GM23338 (cell line): ENCODE data around the gene SMIM28. TPM values are rescaled to one million over a fixed set of nuclear protein-coding genes. Genes with fewer than 3 reads are reported as not detected.

ENCODE experiments used
- CREB1 ChIP-seq: fragments of 250-450 bp; sonication (Bioruptor Pico); IDR thresholded peaks from 2 replicates; pipeline ENCODE4 v1.5.0; 2020; ENCODE audit warnings: low read depth, mild to moderate bottlenecking, moderate library complexity
- CTCF ChIP-seq, 2 experiments: fragments of 200-600 bp in 1 of 2; sonication (generic) in 1 of 2; conservative IDR thresholded peaks; 2 replicates each; pipeline versions ENCODE4 v1.5.1 to v1.6.1; 2016 to 2017; ENCODE audit warnings: antibody characterized with exemption in 2 of 2, low read depth in 2 of 2, mild to moderate bottlenecking in 2 of 2, moderate library complexity in 1 of 2
- ETS1 ChIP-seq: IDR thresholded peaks from 2 replicates; pipeline ENCODE4 v1.6.1; 2016; ENCODE audit warnings: antibody characterized with exemption
- EZH2 ChIP-seq: fragments of 200-600 bp; sonication (generic); IDR thresholded peaks from one replicate; pipeline ENCODE4 v1.8.0; 2017; ENCODE audit warnings: antibody characterized with exemption, mild to moderate bottlenecking, low read depth; ENCODE audit not compliant: unreplicated experiment
- ZNF114 ChIP-seq: fragments of 250-450 bp; sonication (Bioruptor Pico); IDR thresholded peaks from 2 replicates; pipeline ENCODE4 v1.5.0; 2020; ENCODE audit warnings: mild to moderate bottlenecking, moderate library complexity
- ZNF331 ChIP-seq: fragments of 250-450 bp; sonication (Bioruptor Pico); IDR thresholded peaks from 2 replicates; pipeline ENCODE4 v1.5.0; 2020; ENCODE audit warnings: low read depth, mild to moderate bottlenecking, moderate library complexity
- polyA plus RNA-seq: library from polyadenylated mRNA; unstranded; fragments of >200 nt; fragmentation: Nextera tagmentation; extraction: Ambion mirVana; gene quantifications from 2 replicates; pipeline ENCODE4 v1.2.1, GENCODE V29; 2016
- small RNA-seq: library from RNA; depleted of rRNA; stranded (forward); fragments of <200 nt; gene quantifications from one replicate; pipeline ENCODE3, GENCODE V24; 2014; ENCODE audit warnings: low replicate concordance
- total RNA-seq: library from RNA; depleted of rRNA; stranded (reverse); fragments of >200 nt; shearing (Covaris generic); gene quantifications from 2 replicates; pipeline ENCODE4 v1.2.3, GENCODE V29; 2014; rRNA removed
- TF ChIP-seq, protein P1 (sequence below): fragments of 250-450 bp; sonication (Bioruptor Pico); IDR thresholded peaks from 2 replicates; pipeline ENCODE4 v1.5.0; 2020; ENCODE audit warnings: mild to moderate bottlenecking, moderate library complexity

The SMIM28 gene
- total and polyA plus RNA-seq, 2 experiments from 2014 or later, result not detected

DNA sequence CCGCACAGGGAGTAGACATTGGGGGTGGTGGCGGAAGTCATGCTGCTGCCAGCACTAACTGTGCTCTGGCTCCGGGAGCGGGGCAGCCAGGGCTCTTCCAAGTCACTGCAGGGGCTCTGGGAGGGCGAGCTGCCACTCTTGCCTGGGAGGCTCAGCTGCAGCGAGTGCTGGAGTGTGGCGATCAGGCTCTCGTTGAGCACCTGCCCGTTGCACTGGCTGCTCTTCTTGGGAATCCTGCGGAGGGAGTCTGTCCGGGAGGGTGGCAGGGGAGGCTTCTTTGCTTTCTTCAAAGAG, 54.3 kb downstream of the SMIM28 start (continued):
- TF ChIP-seq, protein P1, sequence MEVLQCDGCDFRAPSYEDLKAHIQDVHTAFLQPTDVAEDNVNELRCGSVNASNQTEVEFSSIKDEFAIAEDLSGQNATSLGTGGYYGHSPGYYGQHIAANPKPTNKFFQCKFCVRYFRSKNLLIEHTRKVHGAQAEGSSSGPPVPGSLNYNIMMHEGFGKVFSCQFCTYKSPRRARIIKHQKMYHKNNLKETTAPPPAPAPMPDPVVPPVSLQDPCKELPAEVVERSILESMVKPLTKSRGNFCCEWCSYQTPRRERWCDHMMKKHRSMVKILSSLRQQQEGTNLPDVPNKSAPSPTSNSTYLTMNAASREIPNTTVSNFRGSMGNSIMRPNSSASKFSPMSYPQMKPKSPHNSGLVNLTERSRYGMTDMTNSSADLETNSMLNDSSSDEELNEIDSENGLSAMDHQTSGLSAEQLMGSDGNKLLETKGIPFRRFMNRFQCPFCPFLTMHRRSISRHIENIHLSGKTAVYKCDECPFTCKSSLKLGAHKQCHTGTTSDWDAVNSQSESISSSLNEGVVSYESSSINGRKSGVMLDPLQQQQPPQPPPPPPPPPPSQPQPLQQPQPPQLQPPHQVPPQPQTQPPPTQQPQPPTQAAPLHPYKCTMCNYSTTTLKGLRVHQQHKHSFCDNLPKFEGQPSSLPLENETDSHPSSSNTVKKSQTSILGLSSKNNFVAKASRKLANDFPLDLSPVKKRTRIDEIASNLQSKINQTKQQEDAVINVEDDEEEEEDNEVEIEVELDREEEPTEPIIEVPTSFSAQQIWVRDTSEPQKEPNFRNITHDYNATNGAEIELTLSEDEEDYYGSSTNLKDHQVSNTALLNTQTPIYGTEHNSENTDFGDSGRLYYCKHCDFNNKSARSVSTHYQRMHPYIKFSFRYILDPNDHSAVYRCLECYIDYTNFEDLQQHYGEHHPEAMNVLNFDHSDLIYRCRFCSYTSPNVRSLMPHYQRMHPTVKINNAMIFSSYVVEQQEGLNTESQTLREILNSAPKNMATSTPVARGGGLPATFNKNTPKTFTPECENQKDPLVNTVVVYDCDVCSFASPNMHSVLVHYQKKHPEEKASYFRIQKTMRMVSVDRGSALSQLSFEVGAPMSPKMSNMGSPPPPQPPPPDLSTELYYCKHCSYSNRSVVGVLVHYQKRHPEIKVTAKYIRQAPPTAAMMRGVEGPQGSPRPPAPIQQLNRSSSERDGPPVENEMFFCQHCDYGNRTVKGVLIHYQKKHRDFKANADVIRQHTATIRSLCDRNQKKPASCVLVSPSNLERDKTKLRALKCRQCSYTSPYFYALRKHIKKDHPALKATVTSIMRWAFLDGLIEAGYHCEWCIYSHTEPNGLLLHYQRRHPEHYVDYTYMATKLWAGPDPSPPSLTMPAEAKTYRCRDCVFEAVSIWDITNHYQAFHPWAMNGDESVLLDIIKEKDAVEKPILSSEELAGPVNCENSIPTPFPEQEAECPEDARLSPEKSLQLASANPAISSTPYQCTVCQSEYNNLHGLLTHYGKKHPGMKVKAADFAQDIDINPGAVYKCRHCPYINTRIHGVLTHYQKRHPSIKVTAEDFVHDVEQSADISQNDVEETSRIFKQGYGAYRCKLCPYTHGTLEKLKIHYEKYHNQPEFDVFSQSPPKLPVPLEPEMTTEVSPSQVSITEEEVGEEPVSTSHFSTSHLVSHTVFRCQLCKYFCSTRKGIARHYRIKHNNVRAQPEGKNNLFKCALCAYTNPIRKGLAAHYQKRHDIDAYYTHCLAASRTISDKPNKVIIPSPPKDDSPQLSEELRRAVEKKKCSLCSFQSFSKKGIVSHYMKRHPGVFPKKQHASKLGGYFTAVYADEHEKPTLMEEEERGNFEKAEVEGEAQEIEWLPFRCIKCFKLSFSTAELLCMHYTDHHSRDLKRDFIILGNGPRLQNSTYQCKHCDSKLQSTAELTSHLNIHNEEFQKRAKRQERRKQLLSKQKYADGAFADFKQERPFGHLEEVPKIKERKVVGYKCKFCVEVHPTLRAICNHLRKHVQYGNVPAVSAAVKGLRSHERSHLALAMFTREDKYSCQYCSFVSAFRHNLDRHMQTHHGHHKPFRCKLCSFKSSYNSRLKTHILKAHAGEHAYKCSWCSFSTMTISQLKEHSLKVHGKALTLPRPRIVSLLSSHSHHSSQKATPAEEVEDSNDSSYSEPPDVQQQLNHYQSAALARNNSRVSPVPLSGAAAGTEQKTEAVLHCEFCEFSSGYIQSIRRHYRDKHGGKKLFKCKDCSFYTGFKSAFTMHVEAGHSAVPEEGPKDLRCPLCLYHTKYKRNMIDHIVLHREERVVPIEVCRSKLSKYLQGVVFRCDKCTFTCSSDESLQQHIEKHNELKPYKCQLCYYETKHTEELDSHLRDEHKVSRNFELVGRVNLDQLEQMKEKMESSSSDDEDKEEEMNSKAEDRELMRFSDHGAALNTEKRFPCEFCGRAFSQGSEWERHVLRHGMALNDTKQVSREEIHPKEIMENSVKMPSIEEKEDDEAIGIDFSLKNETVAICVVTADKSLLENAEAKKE (CRISPR knock-in tag), result no peak
- TF ChIP-seq ETS1 (no peak), EZH2 (no peak), ZNF114 (CRISPR knock-in tag) (no peak), CTCF (conservative IDR thresholded peaks at IDR 0.05; ENCODE audit: low read depth in 2 of 2) (no peak), ZNF331 (CRISPR knock-in tag) (no peak), CREB1 (CRISPR knock-in tag) (no peak)

Small RNA genes within 50 kb of the gene (small RNA-seq; reads per million reads assigned to genes)
- gene AL031003.1, result not detected

Other genes with a start within 250 kb of the SMIM28 start
- gene ARFGEF3, start 216.0 kb upstream of the SMIM28 start, total RNA-seq, result 23.1 and 24.6 TPM in 2 replicates
- gene ARFGEF3, start 216.0 kb upstream of the SMIM28 start, polyA plus RNA-seq, result 5.0 and 5.8 TPM in 2 replicates
- gene PBOV1, start 159.4 kb upstream of the SMIM28 start, total RNA-seq, result not detected in 2 replicates
- not detected in 2 replicates for gene PBOV1, start 159.4 kb upstream of the SMIM28 start, polyA plus RNA-seq
- gene HEBP2, start 26.3 kb downstream of the SMIM28 start, total RNA-seq, result 14.7 and 25.6 TPM in 2 replicates
- 118 and 127 TPM in 2 replicates for gene HEBP2, start 26.3 kb downstream of the SMIM28 start, polyA plus RNA-seq
- gene NHSL1, start 121.6 kb downstream of the SMIM28 start, total RNA-seq, result 21.2 and 24.5 TPM in 2 replicates
- gene NHSL1, start 121.6 kb downstream of the SMIM28 start, polyA plus RNA-seq, result 10.5 and 11.2 TPM in 2 replicates